Measurements from ENCODE around the gene SLC38A9.

DNA sequence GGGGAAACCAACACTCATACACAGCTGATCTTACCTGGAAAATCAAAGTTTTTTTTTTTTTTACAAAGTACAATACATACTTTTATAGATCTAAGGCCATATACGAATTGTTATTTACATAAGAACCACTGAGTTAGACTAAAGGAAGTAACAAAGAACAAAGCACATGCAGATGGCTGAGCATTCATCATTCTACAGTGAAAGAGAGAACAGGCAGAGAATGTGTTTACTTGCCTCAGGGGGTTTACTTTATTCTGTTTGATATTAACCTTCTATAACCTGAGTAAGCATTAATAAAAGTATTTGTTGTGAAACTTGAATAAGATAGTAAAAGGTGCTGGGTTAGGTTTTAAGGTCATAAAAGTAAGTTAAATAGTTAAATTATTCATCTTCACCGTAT is 54.7 kb downstream of the SLC38A9 start:
- TF ChIP-seq CTCF (IDR thresholded peaks at IDR 0.05) (no peak), POLR2A (IDR thresholded peaks at IDR 0.05) (no peak)

All from lower leg skin (tissue), 3 donors.